ENCODE measurements around the gene UMODL1.

Gene UMODL1

GRCh38 chr21:42165901-42166300 is 94.8 kb downstream of the UMODL1 start:
- no peak for TF ChIP-seq CTCF (IDR thresholded peaks at IDR 0.05; ENCODE audit: low read depth, low read length)
- H3K27me3 ChIP-seq, result no peaks in the 10 kb centered on the region
- no peak overlapping the region for H3K4me3 ChIP-seq (ENCODE audit: low read depth, low read length)
- no peaks in the 10 kb centered on the region for H3K36me3 ChIP-seq
- H3K9me3 ChIP-seq, result no peaks in the 10 kb centered on the region
- no peaks in the 10 kb centered on the region for H3K4me1 ChIP-seq
- no peak for DNase-seq

- no peaks in the 10 kb centered on the region for H3K36me3 ChIP-seq
- no peaks in the 10 kb centered on the region for H3K4me1 ChIP-seq
- no peak overlapping the region for H3K4me3 ChIP-seq (ENCODE audit: low read depth, low read length)
- no peaks in the 10 kb centered on the region for H3K9me3 ChIP-seq
- DNase-seq, result no peak
- H3K27me3 ChIP-seq, result no peaks in the 10 kb centered on the region
- no peak for TF ChIP-seq CTCF (IDR thresholded peaks at IDR 0.05; ENCODE audit: low read depth, low read length)
Measured at GRCh38 chr21:42169758-42170157, 98.6 kb downstream of the UMODL1 start.

GRCh38 chr21:42171091-42172053 is 100.3 kb downstream of the UMODL1 start:
- H3K4me3 ChIP-seq (ENCODE audit: low read depth, low read length), result no peak overlapping the region
- H3K27me3 ChIP-seq, result no peaks in the 10 kb centered on the region
- no peaks in the 10 kb centered on the region for H3K36me3 ChIP-seq
- H3K9me3 ChIP-seq, result no peaks in the 10 kb centered on the region
- DNase-seq, result peak; percentile 42
- TF ChIP-seq CTCF (IDR thresholded peaks at IDR 0.05; ENCODE audit: low read depth, low read length), result no peak
- H3K4me1 ChIP-seq, result no peaks in the 10 kb centered on the region

- DNase-seq, result no peak
- H3K4me1 ChIP-seq, result no peaks in the 10 kb centered on the region
- no peak for TF ChIP-seq CTCF (IDR thresholded peaks at IDR 0.05; ENCODE audit: low read depth, low read length)
- no peak overlapping the region for H3K4me3 ChIP-seq (ENCODE audit: low read depth, low read length)
- no peaks in the 10 kb centered on the region for H3K27me3 ChIP-seq
- no peaks in the 10 kb centered on the region for H3K36me3 ChIP-seq
- no peaks in the 10 kb centered on the region for H3K9me3 ChIP-seq
Measured at GRCh38 chr21:42172596-42173483, 101.7 kb downstream of the UMODL1 start.

GRCh38 chr21:42174173-42174572 is 103.1 kb downstream of the UMODL1 start:
- no peak overlapping the region for H3K4me3 ChIP-seq (ENCODE audit: low read depth, low read length)

More at GRCh38 chr21:42174173-42174572, 103.1 kb downstream of the UMODL1 start:
- no peaks in the 10 kb centered on the region for H3K36me3 ChIP-seq
- H3K27me3 ChIP-seq, result no peaks in the 10 kb centered on the region
- H3K4me1 ChIP-seq, result no peaks in the 10 kb centered on the region
- H3K9me3 ChIP-seq, result no peaks in the 10 kb centered on the region
- no peak for TF ChIP-seq CTCF (IDR thresholded peaks at IDR 0.05; ENCODE audit: low read depth, low read length)
- peak; percentile 77 for DNase-seq

Data from BE2C (cell line).